GM19240 (cell line): Measurements from ENCODE around the gene TPSB2.
"Not testable (repeated sequence)": the region's sequence is repeated elsewhere in the genome, so short reads cannot be mapped to it uniquely, and the experiment has no call there.

Source experiments
- DNase-seq: peaks from one replicate; pipeline ENCODE4 v3.0.0; 2011; ENCODE audit warnings: low spot score; ENCODE audit not compliant: insufficient read length

Gene TPSB2

GRCh38 chr16:1241081-1241480 lies 11.1 kb upstream of the TPSB2 start:
- not testable (repeated sequence) for DNase-seq

- not testable (repeated sequence) for DNase-seq
Observed at GRCh38 chr16:1240436-1240835, 10.5 kb upstream of the TPSB2 start, which contains the start of gene TPSAB1. TPSAB1 (plus strand) TSS chr16:1240705; CDS start chr16:1240939, 234 bp downstream.

- not testable (repeated sequence) for DNase-seq
Observed at GRCh38 chr16:1239575-1239974, 9.6 kb upstream of the TPSB2 start.

GRCh38 chr16:1238909-1239308 lies 8.9 kb upstream of the TPSB2 start:
- not testable (repeated sequence) for DNase-seq

- DNase-seq = no peak
Observed at GRCh38 chr16:1237990-1238389, 8.0 kb upstream of the TPSB2 start.

GRCh38 chr16:1236659-1237058 lies 6.7 kb upstream of the TPSB2 start:
- DNase-seq = not testable (repeated sequence)

- not testable (repeated sequence) for DNase-seq
Observed at GRCh38 chr16:1232049-1232748, 2.2 kb upstream of the TPSB2 start.

GRCh38 chr16:1231301-1231700 lies 1.3 kb upstream of the TPSB2 start:
- not testable (repeated sequence) for DNase-seq

- not testable (repeated sequence) for DNase-seq
Observed at GRCh38 chr16:1230471-1231212, 658 bp upstream of the TPSB2 start.

- not testable (repeated sequence) for DNase-seq
Observed at GRCh38 chr16:1229476-1229875, 508 bp downstream of the TPSB2 start.

GRCh38 chr16:1228227-1228626 lies 1.8 kb downstream of the TPSB2 start:
- not testable (repeated sequence) for DNase-seq

- not testable (repeated sequence) for DNase-seq
Observed at GRCh38 chr16:1226692-1227091, 3.3 kb downstream of the TPSB2 start.

GRCh38 chr16:1225728-1226311 lies 4.2 kb downstream of the TPSB2 start:
- DNase-seq = not testable (repeated sequence)

GRCh38 chr16:1225051-1225451 lies 4.9 kb downstream of the TPSB2 start, which contains the start of gene TPSG1:
TPSG1 (minus strand) TSS chr16:1225268; CDS start chr16:1225252, 16 bp downstream.
- no peak for DNase-seq

- DNase-seq = no peak
Observed at GRCh38 chr16:1224558-1224957, 5.4 kb downstream of the TPSB2 start.

GRCh38 chr16:1223355-1224214 lies 6.4 kb downstream of the TPSB2 start:
- no peak for DNase-seq

- no peak for DNase-seq
Observed at GRCh38 chr16:1222553-1223354, 7.2 kb downstream of the TPSB2 start.

GRCh38 chr16:1221628-1222552 lies 8.1 kb downstream of the TPSB2 start:
- no peak for DNase-seq
